Mesendoderm (in vitro differentiated cells): ENCODE results near the gene HEMK1.

Experiments used
- DNase-seq: peaks from one replicate; pipeline ENCODE4 v3.0.0; 2013
- H2AK5ac ChIP-seq: 2 replicates; pipeline ENCODE4 v1.6.1; 2013; ENCODE audit warnings: low read length, inconsistent platforms
- H2BK120ac ChIP-seq: 2 replicates; pipeline ENCODE4 v1.6.1; 2013; ENCODE audit warnings: low read depth, mild to moderate bottlenecking, low read length, moderate library complexity, mixed read lengths
- H2BK15ac ChIP-seq: replicated peaks from 2 replicates; pipeline ENCODE4 v1.6.1; 2013; ENCODE audit warnings: low read depth, mild to moderate bottlenecking, moderate library complexity
- H2BK5ac ChIP-seq: 2 replicates; pipeline ENCODE4 v1.6.1; 2013; ENCODE audit warnings: low read length, inconsistent platforms
- H3K18ac ChIP-seq: 2 replicates; pipeline ENCODE4 v1.6.1; 2013; ENCODE audit warnings: mild to moderate bottlenecking, low read length, mixed read lengths
- H3K23ac ChIP-seq: one replicate; pipeline ENCODE4 v1.6.1; 2013; ENCODE audit warnings: low read length
- H3K27ac ChIP-seq: 2 replicates; pipeline ENCODE4 v1.5.1; 2013; ENCODE audit warnings: low read depth, mild to moderate bottlenecking, inconsistent platforms, low read length, moderate library complexity
- H3K27me3 ChIP-seq: 2 replicates; pipeline ENCODE4 v1.6.1; 2013; ENCODE audit warnings: low read length, control low read depth, mild to moderate bottlenecking, inconsistent platforms; ENCODE audit not compliant: insufficient read depth, poor library complexity
- H3K36me3 ChIP-seq: 2 replicates; pipeline ENCODE4 v1.6.1; 2013; ENCODE audit warnings: low read length, inconsistent platforms; ENCODE audit not compliant: control insufficient read depth, insufficient read depth
- H3K4ac ChIP-seq: one replicate; pipeline ENCODE4 v1.6.1; 2013; ENCODE audit warnings: low read depth, mild to moderate bottlenecking, low read length, moderate library complexity
- H3K4me1 ChIP-seq: 2 replicates; pipeline ENCODE4 v1.6.1; 2013; ENCODE audit warnings: low read depth, low read length, inconsistent platforms; ENCODE audit not compliant: control insufficient read depth
- H3K4me2 ChIP-seq: 2 replicates; pipeline ENCODE4 v1.6.1; 2013; ENCODE audit warnings: low read length
- H3K4me3 ChIP-seq: 2 replicates; pipeline ENCODE4 v1.5.1; 2013; ENCODE audit warnings: mild to moderate bottlenecking, low read length
- H3K56ac ChIP-seq: one replicate; pipeline ENCODE4 v1.6.1; 2013; ENCODE audit warnings: low read length
- H3K79me1 ChIP-seq: 2 replicates; pipeline ENCODE4 v1.6.1; 2013; ENCODE audit warnings: low read length, inconsistent platforms
- H3K79me2 ChIP-seq: 2 replicates; pipeline ENCODE4 v1.6.1; 2013; ENCODE audit warnings: mild to moderate bottlenecking, low read length; ENCODE audit not compliant: control insufficient read depth, insufficient read depth
- H3K9ac ChIP-seq: 2 replicates; pipeline ENCODE4 v1.6.1; 2013; ENCODE audit warnings: low read length, inconsistent platforms
- H4K5ac ChIP-seq: one replicate; pipeline ENCODE4 v1.6.1; 2013; ENCODE audit warnings: low read length
- H4K8ac ChIP-seq: one replicate; pipeline ENCODE4 v1.6.1; 2013; ENCODE audit warnings: low read depth, mild to moderate bottlenecking, control low read depth, low read length, moderate library complexity
- WGBS: extraction: QIAGEN DNeasy Blood & Tissue Kit; methylation state at CpG from one replicate; pipeline ENCODE4 v1.1.7; 2013; ENCODE audit warnings: low lambda C conversion rate, missing lambda C conversion rate; ENCODE audit not compliant: insufficient coverage; ENCODE audit errors: extremely low coverage; 5-methylcytosine and 5-hydroxymethylcytosine counted together

HEMK1 gene

DNA sequence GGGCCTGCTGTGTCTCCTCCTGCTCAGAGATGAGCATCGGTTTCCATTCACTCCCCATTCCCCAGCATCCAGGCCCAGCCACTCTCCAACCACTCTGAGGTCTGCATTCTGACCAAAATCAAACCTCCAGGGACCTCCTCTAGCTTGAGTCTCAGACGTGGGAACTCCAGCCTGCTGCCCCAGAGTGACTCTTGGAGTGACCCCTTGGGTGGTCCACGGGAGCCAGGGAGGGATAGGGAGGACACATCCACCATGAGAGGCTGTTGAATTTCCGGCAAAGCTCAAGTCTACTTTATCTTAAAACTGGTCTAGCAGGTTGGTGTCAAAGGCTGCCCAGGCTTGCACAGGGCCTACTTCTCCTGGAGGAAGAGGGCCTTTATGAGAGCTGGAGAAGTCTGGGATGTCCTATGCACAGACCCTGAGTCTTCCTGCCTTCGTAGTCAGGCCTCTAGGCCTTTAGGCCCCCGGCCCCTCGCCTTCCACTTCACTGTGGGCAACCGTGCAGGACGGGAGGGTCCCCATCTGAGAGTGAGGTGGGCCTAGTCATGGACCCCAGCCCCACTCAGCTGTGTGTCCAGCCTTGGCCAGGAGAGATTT lies 33.4 kb downstream of the HEMK1 start:
- Histone ChIP-seq H3K79me2 (no peaks in the 10 kb centered on the region), H3K23ac (no peak overlapping the region), H2BK5ac (no peak overlapping the region), H3K18ac (no peak overlapping the region), H3K56ac (no peak overlapping the region), H3K4me1 (no peaks in the 10 kb centered on the region), H2BK15ac (no peak overlapping the region), H3K27ac (no peak overlapping the region), H3K4me2 (no peak overlapping the region), H3K36me3 (no peaks in the 10 kb centered on the region), H4K5ac (no peak overlapping the region), H3K4ac (no peak overlapping the region), H3K4me3 (no peak overlapping the region), H4K8ac (no peak overlapping the region), H2BK120ac (no peak overlapping the region), H2AK5ac (no peak overlapping the region), H3K79me1 (no peaks in the 10 kb centered on the region), H3K9ac (no peak overlapping the region), H3K27me3 (no peaks in the 10 kb centered on the region)
- no CpG with 5 or more reads among the region's 9 CpGs for WGBS
- no peak for DNase-seq

DNA sequence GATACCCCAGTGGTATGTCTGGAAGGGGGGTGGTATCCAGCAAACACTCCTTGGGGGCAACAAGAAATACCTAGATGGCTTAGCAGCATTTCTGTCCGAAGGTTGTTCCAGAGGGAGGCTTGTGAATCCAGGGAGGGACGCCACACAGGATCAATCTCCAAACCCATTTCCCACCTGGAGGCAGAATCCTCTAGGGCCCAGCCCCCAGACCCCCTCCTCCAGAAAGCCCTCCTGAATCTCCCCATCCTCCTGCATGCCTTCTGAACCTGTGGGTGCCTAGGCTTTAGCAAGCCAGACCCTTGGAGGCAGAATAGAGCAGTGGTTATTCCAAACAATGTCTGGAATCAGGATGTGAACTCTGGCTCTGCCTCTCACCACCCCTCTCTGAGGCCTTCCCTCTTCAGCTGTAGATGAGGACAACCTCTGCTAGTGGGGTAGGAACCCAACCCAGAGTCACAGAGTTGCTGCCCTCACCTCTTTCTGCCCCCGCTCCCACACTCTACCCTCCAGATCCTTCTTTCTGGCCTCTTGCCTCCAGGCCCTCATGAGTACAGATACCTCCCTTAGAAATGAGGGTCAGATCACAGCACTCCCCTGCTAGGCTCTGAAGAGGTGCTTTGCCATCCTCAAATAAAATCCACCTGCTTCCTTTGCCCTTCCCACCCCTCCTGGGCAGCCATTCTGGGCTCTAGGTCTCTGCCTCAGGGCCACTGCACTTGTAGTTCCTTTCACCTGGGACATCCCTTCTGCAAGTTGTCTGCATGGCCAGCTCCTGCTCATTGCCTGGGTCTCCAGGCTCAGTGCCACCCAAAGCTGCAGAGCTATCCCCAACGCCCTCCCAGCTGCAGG lies 34.2 kb downstream of the HEMK1 start:
- H3K18ac ChIP-seq, result no peak overlapping the region
- no peak overlapping the region for H3K4me3 ChIP-seq
- no peak overlapping the region for H4K5ac ChIP-seq
- no peak overlapping the region for H2BK15ac ChIP-seq
- WGBS, result no CpG with 5 or more reads among the region's 4 CpGs
- H3K27me3 ChIP-seq, result no peaks in the 10 kb centered on the region
- no peak overlapping the region for H3K4ac ChIP-seq
- H3K23ac ChIP-seq, result no peak overlapping the region
- no peak overlapping the region for H4K8ac ChIP-seq
- H3K56ac ChIP-seq, result no peak overlapping the region
- no peaks in the 10 kb centered on the region for H3K79me2 ChIP-seq
- no peak overlapping the region for H2BK120ac ChIP-seq
- H3K36me3 ChIP-seq, result no peaks in the 10 kb centered on the region
- H2AK5ac ChIP-seq, result no peak overlapping the region
- no peak overlapping the region for H3K27ac ChIP-seq
- no peak for DNase-seq
- no peaks in the 10 kb centered on the region for H3K4me1 ChIP-seq
- no peak overlapping the region for H3K4me2 ChIP-seq
- no peaks in the 10 kb centered on the region for H3K79me1 ChIP-seq
- no peak overlapping the region for H2BK5ac ChIP-seq
- H3K9ac ChIP-seq, result no peak overlapping the region

DNA sequence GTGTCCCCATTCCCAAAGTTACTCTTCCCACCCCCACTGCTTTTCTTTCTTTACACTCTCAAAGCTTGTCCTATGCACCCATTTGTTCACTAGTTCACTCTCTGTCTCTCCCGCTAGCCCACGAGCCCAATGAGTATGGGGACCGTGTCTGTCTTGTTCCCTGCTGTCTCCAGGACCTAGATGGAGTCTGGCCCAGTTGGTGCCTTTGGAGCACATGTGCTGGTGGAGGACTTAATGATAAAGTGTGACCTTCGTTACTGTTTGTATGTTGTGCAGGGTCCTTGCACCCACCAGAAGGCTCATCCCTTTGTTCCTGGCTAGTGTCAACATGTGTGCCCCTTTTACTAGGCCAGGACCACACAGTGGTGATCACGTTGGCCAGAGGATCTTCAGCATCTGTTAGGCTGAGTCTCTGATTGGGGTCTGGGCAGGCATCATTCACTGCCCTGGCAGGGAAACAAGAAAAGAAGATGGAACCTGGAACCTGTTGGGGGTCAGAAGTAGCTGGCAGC lies 34.8 kb downstream of the HEMK1 start:
- H3K4ac ChIP-seq, result no peak overlapping the region
- no peaks in the 10 kb centered on the region for H3K27me3 ChIP-seq
- no peaks in the 10 kb centered on the region for H3K4me1 ChIP-seq
- no peak overlapping the region for H3K4me3 ChIP-seq
- no peaks in the 10 kb centered on the region for H3K79me1 ChIP-seq
- no peak overlapping the region for H3K18ac ChIP-seq
- H3K79me2 ChIP-seq, result no peaks in the 10 kb centered on the region
- H3K36me3 ChIP-seq, result no peaks in the 10 kb centered on the region
- H2AK5ac ChIP-seq, result no peak overlapping the region
- no peak overlapping the region for H3K27ac ChIP-seq
- no peak overlapping the region for H2BK15ac ChIP-seq
- H3K4me2 ChIP-seq, result no peak overlapping the region
- no peak overlapping the region for H4K8ac ChIP-seq
- WGBS, result no CpG with 5 or more reads among the region's 5 CpGs
- DNase-seq, result no peak
- no peak overlapping the region for H3K9ac ChIP-seq
- no peak overlapping the region for H2BK5ac ChIP-seq
- no peak overlapping the region for H4K5ac ChIP-seq
- H3K23ac ChIP-seq, result no peak overlapping the region
- no peak overlapping the region for H3K56ac ChIP-seq
- no peak overlapping the region for H2BK120ac ChIP-seq

DNA sequence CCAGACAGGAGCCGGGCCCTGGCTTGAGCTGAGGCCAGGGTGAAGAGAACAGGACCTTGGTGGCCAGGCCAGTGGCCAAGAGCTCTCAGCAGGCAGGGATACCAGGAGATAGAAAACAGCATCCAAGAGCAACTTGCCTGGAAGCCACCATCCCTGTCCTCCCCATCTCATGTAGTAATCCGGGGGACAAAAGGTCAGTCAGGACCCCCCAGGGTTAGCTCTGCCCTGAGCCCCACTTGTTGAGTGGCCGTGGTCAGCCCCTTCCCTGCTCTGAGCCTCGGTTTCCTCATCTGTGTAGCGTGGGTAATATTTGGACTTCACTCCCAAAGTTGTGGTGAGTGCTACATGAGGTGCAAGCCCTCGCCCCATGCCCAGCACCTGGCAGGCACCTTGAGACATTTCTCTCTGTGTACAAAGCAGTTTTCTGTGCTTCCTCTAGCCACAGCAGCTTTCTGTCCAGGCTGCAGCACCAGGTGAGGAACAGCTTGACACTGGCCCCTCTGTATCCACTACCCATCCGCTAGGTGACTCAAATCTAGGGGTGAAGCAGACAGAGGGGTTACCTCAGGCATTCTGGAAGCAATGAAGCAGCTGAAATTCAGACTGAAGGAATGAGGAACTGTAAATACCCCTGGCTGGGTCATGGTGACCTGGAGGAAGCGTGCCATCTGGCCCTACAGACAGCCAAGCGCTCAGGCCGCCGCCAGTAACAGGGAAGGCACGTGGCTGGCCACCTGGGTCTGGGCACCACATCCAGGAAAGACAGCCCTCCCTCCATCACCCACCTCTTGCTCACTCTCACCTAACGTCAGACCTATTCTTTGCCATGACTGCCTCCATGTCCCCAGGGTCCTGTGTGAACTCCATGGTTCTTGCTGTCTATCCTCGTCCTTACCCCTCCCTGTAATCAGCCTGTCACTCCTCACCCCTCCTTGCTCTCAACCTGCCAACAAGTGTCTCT lies 35.6 kb downstream of the HEMK1 start:
- Histone ChIP-seq H2BK120ac (no peak overlapping the region), H3K4ac (no peak overlapping the region), H2BK5ac (no peak overlapping the region), H3K79me1 (no peaks in the 10 kb centered on the region), H4K5ac (no peak overlapping the region), H4K8ac (no peak overlapping the region), H3K23ac (no peak overlapping the region), H2BK15ac (no peak overlapping the region), H3K27ac (no peak overlapping the region), H3K9ac (no peak overlapping the region), H3K18ac (no peak overlapping the region), H2AK5ac (no peak overlapping the region), H3K36me3 (no peaks in the 10 kb centered on the region), H3K27me3 (no peaks in the 10 kb centered on the region), H3K4me3 (no peak overlapping the region), H3K79me2 (no peaks in the 10 kb centered on the region), H3K4me2 (no peak overlapping the region), H3K4me1 (no peaks in the 10 kb centered on the region), H3K56ac (no peak overlapping the region)
- no CpG with 5 or more reads among the region's 14 CpGs for WGBS
- no peak for DNase-seq

DNA sequence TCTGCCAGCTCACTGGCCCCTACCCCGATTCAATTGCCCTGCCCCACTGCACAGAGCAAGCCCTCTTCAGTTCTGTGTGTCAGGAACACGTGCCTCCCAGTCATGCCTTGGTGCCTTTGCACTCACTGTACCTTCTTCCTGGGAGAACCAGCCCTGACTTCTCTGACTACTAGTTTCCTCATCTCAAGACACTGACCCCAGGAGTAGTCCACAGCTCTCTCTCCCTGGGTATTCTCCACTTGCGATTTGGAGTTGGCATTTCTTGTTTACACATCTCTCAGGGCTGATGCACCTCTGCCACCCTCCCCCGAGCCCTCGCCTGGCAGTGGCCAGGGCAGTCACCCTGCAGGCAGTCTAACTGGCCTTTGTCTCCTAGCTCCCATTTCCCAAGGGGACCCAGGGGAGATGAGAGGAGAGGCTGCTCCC lies 36.6 kb downstream of the HEMK1 start:
- Histone ChIP-seq H3K79me2 (no peaks in the 10 kb centered on the region), H4K5ac (no peak overlapping the region), H2BK15ac (no peak overlapping the region), H3K9ac (no peak overlapping the region), H3K27me3 (no peaks in the 10 kb centered on the region), H4K8ac (no peak overlapping the region), H3K4me2 (no peak overlapping the region), H3K4ac (no peak overlapping the region), H3K36me3 (no peaks in the 10 kb centered on the region), H2BK5ac (no peak overlapping the region), H3K56ac (no peak overlapping the region), H3K27ac (no peak overlapping the region), H2AK5ac (no peak overlapping the region), H2BK120ac (no peak overlapping the region), H3K4me3 (no peak overlapping the region), H3K4me1 (no peaks in the 10 kb centered on the region), H3K79me1 (no peaks in the 10 kb centered on the region), H3K18ac (no peak overlapping the region), H3K23ac (no peak overlapping the region)
- no peak for DNase-seq
- WGBS, result no CpG with 5 or more reads among the region's 5 CpGs
